ENCODE measurements around the gene PLCB4.

The PLCB4 gene

DNA sequence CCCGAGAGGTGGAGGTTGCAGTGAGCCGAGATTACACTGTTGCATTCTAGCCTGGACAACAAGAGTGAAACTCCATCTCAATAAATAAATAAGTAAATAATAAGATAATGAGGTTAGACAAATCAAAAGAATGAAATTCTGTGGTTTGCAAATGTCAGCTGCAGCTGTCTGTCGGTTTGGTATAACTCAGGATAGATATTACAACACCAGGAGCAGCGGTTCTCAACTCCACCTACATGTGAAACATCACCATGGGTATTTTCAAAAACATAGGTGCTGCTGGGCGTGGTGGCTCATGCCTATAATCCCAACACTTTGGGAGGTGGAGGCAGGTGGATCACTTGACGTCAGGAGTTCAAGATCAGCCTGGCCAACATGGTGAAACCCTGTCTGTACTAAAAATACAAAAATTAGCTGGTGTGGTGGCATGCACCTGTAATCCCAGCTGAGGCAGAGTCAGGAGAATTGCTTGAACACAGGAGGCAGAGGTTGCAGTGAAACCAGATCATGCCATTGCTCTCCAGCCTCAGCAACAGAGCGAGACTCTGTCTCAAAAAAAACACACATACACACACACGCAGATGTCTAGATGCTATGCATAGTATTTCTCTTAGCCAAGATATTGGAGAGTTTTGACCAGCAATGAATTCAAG lies 319.4 kb downstream of the PLCB4 start:
- TF ChIP-seq, protein P1, sequence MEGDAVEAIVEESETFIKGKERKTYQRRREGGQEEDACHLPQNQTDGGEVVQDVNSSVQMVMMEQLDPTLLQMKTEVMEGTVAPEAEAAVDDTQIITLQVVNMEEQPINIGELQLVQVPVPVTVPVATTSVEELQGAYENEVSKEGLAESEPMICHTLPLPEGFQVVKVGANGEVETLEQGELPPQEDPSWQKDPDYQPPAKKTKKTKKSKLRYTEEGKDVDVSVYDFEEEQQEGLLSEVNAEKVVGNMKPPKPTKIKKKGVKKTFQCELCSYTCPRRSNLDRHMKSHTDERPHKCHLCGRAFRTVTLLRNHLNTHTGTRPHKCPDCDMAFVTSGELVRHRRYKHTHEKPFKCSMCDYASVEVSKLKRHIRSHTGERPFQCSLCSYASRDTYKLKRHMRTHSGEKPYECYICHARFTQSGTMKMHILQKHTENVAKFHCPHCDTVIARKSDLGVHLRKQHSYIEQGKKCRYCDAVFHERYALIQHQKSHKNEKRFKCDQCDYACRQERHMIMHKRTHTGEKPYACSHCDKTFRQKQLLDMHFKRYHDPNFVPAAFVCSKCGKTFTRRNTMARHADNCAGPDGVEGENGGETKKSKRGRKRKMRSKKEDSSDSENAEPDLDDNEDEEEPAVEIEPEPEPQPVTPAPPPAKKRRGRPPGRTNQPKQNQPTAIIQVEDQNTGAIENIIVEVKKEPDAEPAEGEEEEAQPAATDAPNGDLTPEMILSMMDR (IDR thresholded peaks at IDR 0.05; ENCODE audit: extremely low read depth, insufficient read depth, missing control alignments): no peak
- DNase-seq (ENCODE audit: low spot score): no peak
- in situ Hi-C loops (cut with MboI; ENCODE audit: low pct_unique_long_range_greater_than_20kb, low sequenced_read_pairs, unreplicated experiment): no loop called here

- in situ Hi-C loops (cut with MboI; ENCODE audit: low pct_unique_long_range_greater_than_20kb, low sequenced_read_pairs, unreplicated experiment): no loop called here
- no peak for DNase-seq (ENCODE audit: low spot score)
- TF ChIP-seq, protein P1 (IDR thresholded peaks at IDR 0.05; ENCODE audit: extremely low read depth, insufficient read depth, missing control alignments): no peak
Measured at GRCh38 chr20:9388813-9389161, 319.9 kb downstream of the PLCB4 start.

- DNase-seq (ENCODE audit: low spot score): no peak
- in situ Hi-C loops (cut with MboI; ENCODE audit: low pct_unique_long_range_greater_than_20kb, low sequenced_read_pairs, unreplicated experiment): no loop called here
Measured at GRCh38 chr20:9389346-9389745, 320.5 kb downstream of the PLCB4 start.

GRCh38 chr20:9390441-9390840 lies 321.6 kb downstream of the PLCB4 start:
- in situ Hi-C loops (cut with MboI; ENCODE audit: low pct_unique_long_range_greater_than_20kb, low sequenced_read_pairs, unreplicated experiment): no loop called here
- no peak for DNase-seq (ENCODE audit: low spot score)
- TF ChIP-seq, protein P1 (IDR thresholded peaks at IDR 0.05; ENCODE audit: extremely low read depth, insufficient read depth, missing control alignments): no peak

More at GRCh38 chr20:9389346-9389745, 320.5 kb downstream of the PLCB4 start:
- TF ChIP-seq, protein P1 (IDR thresholded peaks at IDR 0.05; ENCODE audit: extremely low read depth, insufficient read depth, missing control alignments): no peak

DNA sequence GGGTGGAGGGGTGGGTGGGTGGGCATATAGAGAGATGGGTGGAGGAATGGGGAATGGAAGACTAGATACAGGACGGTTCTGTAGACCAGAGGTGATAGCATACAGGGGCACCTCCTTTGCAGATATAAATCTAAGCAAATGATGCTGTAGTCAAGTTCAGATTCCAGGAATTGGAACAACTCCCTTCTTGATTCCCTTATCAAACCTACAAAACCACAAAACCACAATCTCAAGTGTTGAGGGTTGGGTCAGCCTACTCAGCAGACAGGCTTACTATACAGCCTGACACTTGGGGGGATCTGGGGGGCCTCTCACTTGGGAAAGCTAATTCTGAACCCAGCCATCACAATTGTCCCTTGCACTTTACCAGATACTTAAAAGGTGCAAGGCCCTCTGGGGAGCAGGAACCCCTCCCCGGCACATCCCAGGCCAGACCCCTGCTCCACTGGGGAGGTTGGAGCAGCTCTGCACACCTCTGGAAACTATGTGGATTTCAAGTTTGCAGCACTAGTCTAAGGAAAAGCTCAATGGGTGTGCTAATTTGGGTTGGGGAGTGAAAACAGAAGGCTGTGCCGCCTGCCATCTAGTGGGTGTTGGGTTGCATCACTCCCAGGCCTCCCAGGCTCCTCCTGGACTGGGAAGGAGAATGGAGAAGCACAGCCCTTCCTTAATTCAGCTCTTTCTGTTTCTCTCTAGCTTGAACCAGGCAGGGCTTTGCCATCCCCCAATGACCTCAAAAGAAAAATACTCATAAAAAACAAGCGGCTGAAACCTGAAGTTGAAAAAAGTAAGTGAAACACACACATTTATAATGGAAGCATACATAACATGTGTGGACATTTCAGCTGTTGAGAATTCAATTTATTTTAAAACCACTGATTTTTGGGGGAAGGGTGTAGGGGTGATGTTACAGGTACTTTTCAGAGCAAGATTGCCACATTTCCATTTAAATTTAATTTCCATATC lies 324.3 kb downstream of the PLCB4 start:
- in situ Hi-C loops (cut with MboI; ENCODE audit: low pct_unique_long_range_greater_than_20kb, low sequenced_read_pairs, unreplicated experiment): no loop called here
- peak; percentile 30 for DNase-seq (ENCODE audit: low spot score)
- TF ChIP-seq, protein P1 (IDR thresholded peaks at IDR 0.05; ENCODE audit: extremely low read depth, insufficient read depth, missing control alignments): peak; percentile 58

GRCh38 chr20:9395971-9396370 lies 327.1 kb downstream of the PLCB4 start:
- no peak for DNase-seq (ENCODE audit: low spot score)
- TF ChIP-seq, protein P1 (IDR thresholded peaks at IDR 0.05; ENCODE audit: extremely low read depth, insufficient read depth, missing control alignments): no peak
- in situ Hi-C loops (cut with MboI; ENCODE audit: low pct_unique_long_range_greater_than_20kb, low sequenced_read_pairs, unreplicated experiment): no loop called here

Data from GM13977 (cell line).